ENCODE measurements around the gene SLC9B1.

- TF ChIP-seq EZH2 (IDR thresholded peaks at IDR 0.05; ENCODE audit: insufficient read depth, poor library complexity, severe bottlenecking), result no peak
- no peak for TF ChIP-seq EZH2phosphoT487 (IDR thresholded peaks at IDR 0.05; ENCODE audit: insufficient read depth, low read depth)
Measured at GRCh38 chr4:103060453-103061148, 41.1 kb upstream of the SLC9B1 start.
